GM19467 (cell line): ENCODE measurements around the gene LEP.

Source experiments
- ATAC-seq: cut with Tn5 transposase; IDR thresholded peaks from one replicate; pipeline ENCODE4 v1.9.1; 2021; ENCODE audit warnings: mild to moderate bottlenecking, moderate library complexity; ENCODE audit not compliant: unreplicated experiment

LEP gene

GRCh38 chr7:128240696-128241386 is at the start of gene LEP:
Gene LEP, plus strand, starts transcription at chr7:128241278. Its CDS starts 10,741 bp downstream, at chr7:128252019.
- ATAC-seq, result no peak

- no peak for ATAC-seq
Observed at GRCh38 chr7:128192497-128193142, 48.5 kb upstream of the LEP start.

GRCh38 chr7:128194533-128195282 is 46.4 kb upstream of the LEP start:
- ATAC-seq, result no peak

GRCh38 chr7:128197589-128197988 is 43.5 kb upstream of the LEP start:
- ATAC-seq, result no peak

GRCh38 chr7:128197989-128198580 is 43.0 kb upstream of the LEP start:
- ATAC-seq, result no peak

GRCh38 chr7:128200376-128200775 is 40.7 kb upstream of the LEP start:
- ATAC-seq, result no peak

DNA sequence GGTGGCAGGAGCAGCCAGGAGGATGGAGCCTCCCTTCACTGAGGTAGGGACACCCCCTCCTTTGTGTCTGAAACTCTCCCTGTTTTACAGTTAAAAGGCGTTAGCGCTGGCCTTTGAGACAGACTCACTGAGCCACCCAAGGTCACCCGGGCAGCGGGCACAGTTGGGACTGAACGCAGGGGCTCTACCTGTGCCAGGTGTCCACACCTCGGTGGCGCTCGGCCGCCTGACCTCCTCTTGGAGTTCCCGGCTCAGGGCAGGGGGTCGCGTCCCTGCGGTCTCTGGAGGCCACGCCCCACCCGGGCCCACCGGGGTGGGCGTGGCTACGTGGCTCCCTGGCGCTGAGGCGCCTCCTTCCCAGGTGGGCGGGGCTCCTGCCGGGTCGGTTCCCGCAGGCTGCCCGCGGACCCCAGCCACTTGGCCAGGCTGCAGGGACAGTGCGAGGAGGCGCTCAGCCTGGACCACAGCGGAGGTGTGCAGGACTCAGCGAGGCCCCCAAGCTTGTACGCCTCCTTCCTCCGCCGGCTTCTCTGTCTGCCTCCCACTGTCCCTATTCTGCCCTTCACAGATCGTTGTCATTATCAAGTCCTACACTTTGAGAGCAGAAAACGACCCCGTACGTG is 39.9 kb upstream of the LEP start:
- ATAC-seq, result no peak

DNA sequence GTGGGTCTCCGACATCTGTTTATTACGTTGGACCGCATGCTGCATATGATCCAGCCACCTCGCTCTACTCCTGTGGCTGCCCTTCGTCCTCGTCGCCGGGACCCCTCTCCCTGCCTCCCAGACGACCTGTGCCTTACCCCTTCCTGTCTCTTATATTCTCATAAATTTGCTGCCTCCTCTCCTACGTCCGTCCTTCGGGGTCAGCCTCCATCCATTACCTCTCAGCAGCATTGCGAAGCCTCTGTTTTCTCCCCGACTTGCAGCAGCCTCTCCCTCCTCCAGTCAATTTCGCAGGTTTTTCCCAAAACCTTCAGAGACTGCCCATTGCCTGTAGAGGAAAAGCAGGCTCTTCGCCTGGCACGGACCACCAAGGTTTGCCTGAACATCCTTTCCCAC is 39.4 kb upstream of the LEP start:
- no peak for ATAC-seq

DNA sequence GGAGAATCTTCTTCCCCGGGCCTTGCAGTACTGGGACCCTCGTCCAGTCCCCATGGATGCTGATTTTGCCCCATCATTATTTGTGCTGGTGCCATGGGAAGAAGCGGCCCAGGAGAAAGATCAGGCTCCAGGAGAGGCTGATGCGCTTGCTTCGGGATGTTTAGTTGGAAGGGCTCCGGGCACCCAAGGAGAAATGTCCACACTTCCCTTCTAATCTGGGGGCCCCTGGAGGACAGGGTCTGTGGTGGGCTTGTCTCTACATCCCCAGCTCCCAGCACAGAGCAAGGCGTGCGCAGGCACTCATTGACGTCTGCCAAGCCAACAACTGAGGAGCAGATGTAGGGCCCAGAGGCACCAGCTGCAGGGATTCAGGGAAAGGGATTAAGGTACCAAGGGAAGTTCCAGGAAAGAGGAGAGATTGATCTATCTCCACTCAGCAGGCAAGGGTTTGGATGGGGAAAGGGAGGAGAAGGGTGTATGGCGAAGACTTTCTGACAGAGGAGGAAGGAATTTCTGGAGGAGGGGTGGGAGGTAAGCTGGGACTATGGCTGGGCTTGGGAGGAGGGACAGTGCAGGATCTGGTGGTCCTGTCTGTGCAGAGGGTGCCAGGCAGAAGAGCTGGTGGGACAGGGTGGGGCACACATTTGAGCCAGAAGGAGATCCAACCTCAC is 38.7 kb upstream of the LEP start:
- ATAC-seq, result no peak

DNA sequence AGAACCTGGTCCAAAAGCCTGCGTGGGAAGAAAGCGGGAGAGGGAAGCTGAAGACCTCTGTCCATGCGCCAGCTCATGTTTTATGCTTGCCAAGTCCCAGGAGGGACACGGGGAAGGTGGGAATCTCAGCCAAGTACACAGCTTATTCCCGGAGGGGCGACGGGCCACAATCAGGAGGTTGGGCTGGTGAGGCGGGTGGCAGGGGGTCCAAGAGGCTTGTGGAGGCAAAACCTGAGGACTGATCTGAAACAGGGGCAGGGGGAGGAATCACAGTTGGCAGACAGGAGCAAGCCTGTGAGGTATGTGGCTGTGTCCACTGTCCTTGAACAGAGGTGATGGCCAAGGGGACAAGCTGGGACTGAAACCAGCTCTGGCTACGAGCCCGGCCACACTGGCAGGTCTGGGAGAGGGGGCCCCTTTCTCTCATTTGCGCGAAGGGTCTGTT is 38.0 kb upstream of the LEP start:
- ATAC-seq, result no peak

- no peak for ATAC-seq
Observed at GRCh38 chr7:128203710-128204214, 37.3 kb upstream of the LEP start.

DNA sequence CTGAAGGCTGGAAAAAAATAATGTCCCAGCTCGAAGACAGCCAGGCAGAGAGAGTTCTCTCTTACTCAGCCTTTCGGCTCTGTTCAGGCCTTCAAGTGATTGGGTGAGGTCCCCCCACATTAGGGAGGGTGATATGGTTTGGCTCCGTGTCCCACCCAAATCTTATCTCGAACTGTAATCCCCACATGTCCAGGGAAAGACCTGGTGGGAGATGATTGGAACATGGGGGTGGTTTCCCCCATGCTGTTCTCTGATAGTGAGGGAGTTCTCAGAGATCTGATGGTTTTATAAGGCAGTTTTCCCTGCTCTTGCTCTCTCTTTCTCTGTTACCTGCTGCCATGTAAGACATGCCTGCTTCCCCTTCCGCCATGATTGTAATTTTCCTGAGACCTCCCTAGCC is 36.6 kb upstream of the LEP start:
- ATAC-seq, result no peak

DNA sequence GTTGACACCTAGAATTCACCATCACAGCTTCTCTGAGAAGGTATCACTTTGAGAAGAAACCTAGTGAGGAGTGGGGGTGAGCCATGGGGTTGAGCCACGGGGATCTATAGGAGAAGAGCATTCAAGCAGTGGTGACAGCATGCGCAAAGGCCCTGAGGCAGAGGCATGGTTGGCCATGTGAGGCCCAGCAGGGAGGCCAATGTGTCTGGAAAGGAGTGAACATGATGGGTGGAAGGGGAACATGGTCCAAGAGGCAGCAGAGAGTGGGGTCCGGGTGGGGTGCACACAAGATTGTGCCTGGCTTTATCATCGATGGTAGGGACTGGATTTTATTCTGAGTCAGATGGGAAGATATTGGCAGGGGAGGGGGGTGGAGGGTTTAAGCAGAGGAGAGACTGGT is 36.0 kb upstream of the LEP start:
- no peak for ATAC-seq

DNA sequence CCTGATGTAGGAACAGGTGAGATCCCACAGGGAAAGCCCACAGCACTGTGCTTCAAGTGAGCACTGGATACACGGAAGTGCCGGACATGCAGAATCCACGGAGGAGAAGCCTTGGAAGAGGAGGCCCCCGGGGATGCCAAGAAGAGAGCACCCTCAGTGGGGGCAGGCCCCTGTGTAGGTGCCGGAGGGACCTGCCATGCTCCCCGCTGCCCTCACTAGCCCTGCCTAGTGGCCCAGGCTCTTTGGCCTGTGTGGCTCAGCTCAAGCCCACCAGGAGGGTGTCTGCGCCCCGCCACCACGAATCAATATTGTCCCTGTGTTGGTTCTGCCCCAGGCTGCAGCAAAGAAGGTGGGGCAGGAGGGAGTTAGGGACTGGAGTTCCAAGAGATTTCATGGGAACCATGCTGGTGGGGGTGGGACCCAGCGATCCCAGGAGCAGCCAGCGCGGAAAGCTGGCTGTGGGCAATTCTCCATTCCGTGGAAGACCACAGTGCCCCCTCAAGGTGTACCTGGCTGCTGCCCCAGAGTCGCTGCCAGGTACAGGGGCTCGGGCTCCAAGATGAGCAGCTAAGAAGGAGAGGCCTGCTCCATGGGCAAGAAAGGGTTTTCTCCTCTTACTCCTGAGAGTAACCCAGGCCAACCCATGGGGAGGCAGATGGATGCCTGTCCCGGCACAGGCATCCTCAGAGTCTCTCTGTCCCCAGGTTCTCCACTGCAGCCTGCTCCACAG is 34.9 kb upstream of the LEP start:
- ATAC-seq, result no peak

GRCh38 chr7:128206747-128207500 is 34.2 kb upstream of the LEP start:
- ATAC-seq, result no peak

DNA sequence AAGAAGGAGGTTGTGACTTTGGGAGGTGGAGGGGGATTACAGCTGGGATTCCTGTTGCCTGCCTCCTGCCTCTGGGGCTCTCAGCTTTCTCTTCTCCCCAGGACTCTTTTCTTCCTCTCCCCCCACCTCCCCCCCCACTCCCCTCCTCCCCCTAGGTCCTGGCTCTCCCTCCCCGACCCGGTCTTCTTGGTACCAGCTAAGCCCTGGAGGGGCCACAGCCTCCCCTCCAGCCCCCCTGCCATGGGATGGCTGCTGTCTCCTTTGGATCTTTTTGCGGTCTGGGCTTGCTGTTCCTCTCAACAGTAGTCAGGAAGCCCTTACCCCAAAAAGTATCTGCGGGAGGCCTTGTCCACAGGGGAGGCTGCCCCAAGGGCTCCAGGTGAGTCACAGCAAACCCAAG is 33.5 kb upstream of the LEP start:
- no peak for ATAC-seq

DNA sequence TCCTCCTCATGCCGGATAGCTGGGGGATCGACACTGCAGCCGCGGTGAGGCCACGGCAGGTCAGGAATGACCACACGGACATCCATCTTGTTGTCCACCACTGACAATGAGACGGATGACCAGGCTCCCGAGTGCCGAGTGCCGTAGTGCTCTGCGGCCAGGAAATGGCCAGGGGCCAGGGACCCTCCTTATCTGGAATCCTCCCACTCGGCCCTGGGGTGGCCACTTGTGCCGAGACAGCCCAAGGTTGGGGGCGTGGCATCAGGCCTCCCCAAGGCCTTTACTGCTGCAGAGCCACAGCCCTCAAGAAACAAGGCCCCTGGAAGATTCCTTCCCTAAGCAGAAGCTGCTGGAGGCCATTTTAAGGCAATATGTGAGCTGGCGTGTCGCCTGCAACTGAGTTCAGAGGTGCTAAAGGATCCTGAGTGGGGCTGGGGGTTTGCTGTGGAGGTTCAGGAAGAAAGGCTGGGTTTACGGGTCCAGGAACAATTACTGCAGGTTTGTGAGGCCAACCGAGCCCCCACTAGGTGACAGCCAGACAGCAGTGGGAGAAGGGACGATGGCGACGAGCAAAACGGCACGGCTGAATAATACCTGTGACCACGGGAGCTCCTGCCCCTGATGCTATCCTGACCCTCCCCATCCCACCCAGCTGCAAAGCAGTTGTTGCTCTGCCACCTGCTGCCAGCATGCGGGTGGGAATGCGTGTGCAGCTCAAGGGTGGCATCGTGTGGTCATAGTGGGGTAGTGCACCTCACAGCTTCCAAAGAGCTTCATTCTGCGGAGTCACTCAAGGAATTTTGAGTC is 31.6 kb upstream of the LEP start:
- ATAC-seq, result no peak

DNA sequence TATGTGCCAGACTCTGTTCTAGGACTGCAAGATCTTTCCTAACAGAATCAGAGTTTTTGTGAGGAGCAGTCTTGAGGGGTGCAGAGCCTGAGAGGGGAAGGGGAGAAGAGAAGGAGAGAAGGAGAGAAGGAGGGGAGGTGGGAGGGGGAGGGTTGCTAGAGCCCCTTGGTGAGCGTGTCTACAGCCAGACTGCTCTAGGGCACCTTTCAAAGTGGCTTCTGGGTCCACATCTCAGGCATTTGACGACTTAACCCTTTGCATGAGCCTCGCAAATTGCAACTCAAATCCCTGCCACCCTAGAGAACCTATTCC is 31.1 kb upstream of the LEP start:
- ATAC-seq, result no peak
